ENCODE measurements around the gene MTHFD1L. TPM values are rescaled to one million over a fixed set of nuclear protein-coding genes. Genes with fewer than 3 reads are reported as not detected.

The MTHFD1L gene
- total and polyA plus RNA-seq, 9 of the 15 experiments (the other 6 are each of a cell fraction or from before 2014, with no cell fraction given), result 20.9 to 128 (median 61.0) TPM

DNA sequence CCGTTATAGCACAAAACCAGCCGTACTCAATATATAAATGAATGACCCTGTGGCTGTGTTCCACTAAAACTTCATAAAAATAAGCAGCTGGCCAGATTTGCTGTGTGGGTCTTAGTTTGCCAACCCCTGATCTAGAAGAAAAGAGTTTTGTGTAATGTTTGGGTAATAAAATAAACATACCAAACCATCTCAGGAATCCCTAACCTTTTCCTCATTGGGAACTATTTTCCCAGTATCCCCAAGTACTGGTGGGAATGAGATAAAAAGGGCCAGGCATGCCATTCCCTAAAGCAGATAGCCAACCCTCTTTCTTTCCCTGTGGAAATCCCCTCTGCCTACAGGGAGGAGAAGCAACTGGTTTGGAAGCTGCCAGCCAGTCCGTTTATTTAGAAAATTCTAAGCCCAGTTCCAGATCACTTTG is 205.1 kb downstream of the MTHFD1L start (continued):
- TF ChIP-seq REST (IDR thresholded peaks at IDR 0.05; ENCODE audit: borderline replicate concordance) (no peak), REST (CRISPR knock-in tag; IDR thresholded peaks at IDR 0.05; ENCODE audit: low read depth) (no peak), CBX3 (IDR thresholded peaks at IDR 0.05; ENCODE audit: borderline replicate concordance in 1 of 2, low read length in 2 of 2) (no peak), ZNF280B (CRISPR knock-in tag; IDR thresholded peaks at IDR 0.05) (no peak), NONO (IDR thresholded peaks at IDR 0.05; ENCODE audit: low read depth in 2 of 2, low read length in 1 of 2) (no peak), SP1 (CRISPR knock-in tag; IDR thresholded peaks at IDR 0.05) (no peak)
- TF ChIP-seq, protein P1, sequence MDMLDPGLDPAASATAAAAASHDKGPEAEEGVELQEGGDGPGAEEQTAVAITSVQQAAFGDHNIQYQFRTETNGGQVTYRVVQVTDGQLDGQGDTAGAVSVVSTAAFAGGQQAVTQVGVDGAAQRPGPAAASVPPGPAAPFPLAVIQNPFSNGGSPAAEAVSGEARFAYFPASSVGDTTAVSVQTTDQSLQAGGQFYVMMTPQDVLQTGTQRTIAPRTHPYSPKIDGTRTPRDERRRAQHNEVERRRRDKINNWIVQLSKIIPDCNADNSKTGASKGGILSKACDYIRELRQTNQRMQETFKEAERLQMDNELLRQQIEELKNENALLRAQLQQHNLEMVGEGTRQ (CRISPR knock-in tag; IDR thresholded peaks at IDR 0.05), result no peak
- TF ChIP-seq, protein P2, sequence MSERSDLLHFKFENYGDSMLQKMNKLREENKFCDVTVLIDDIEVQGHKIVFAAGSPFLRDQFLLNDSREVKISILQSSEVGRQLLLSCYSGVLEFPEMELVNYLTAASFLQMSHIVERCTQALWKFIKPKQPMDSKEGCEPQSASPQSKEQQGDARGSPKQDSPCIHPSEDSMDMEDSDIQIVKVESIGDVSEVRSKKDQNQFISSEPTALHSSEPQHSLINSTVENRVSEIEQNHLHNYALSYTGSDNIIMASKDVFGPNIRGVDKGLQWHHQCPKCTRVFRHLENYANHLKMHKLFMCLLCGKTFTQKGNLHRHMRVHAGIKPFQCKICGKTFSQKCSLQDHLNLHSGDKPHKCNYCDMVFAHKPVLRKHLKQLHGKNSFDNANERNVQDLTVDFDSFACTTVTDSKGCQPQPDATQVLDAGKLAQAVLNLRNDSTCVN (CRISPR knock-in tag; IDR thresholded peaks at IDR 0.05), result no peak
- TF ChIP-seq, protein P3, sequence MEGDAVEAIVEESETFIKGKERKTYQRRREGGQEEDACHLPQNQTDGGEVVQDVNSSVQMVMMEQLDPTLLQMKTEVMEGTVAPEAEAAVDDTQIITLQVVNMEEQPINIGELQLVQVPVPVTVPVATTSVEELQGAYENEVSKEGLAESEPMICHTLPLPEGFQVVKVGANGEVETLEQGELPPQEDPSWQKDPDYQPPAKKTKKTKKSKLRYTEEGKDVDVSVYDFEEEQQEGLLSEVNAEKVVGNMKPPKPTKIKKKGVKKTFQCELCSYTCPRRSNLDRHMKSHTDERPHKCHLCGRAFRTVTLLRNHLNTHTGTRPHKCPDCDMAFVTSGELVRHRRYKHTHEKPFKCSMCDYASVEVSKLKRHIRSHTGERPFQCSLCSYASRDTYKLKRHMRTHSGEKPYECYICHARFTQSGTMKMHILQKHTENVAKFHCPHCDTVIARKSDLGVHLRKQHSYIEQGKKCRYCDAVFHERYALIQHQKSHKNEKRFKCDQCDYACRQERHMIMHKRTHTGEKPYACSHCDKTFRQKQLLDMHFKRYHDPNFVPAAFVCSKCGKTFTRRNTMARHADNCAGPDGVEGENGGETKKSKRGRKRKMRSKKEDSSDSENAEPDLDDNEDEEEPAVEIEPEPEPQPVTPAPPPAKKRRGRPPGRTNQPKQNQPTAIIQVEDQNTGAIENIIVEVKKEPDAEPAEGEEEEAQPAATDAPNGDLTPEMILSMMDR (IDR thresholded peaks at IDR 0.05 in 2 of 3, conservative IDR thresholded peaks at IDR 0.05 in 1 of 3; ENCODE audit: insufficient read depth in 2 of 3, low read depth in 1 of 3, low read length in 3 of 3), result no peak

All from K562 (cell line).